HepG2 (cell line): ENCODE data around the gene BBOX1. TPM values are rescaled to one million over a fixed set of nuclear protein-coding genes. Genes with fewer than 3 reads are reported as not detected.

ENCODE experiments used
- ATAC-seq: fragments of 200-7000 bp; cut with Tn5 transposase; 3 replicates; pipeline ENCODE4 v1.9.1; 2020; ENCODE audit warnings: mild to moderate bottlenecking, moderate library complexity
- Bru-seq: library from RNA; stranded (reverse); fragments of 400-500 nt; gene quantifications from one replicate; lab custom pipeline; 2021; lab: Mats Ljungman, UMichigan
- BruChase-seq, 2 experiments: library from RNA; stranded (reverse); fragments of 400-500 nt; gene quantifications; one replicate each; lab custom pipeline; 2021; lab: Mats Ljungman, UMichigan
- BruUV-seq: library from RNA; stranded (reverse); fragments of 400-500 nt; replicated peaks from 2 replicates; lab custom pipeline; 2021; lab: Mats Ljungman, UMichigan
- CTCF ChIA-PET: fragments of 300-600 bp; formaldehyde crosslinking; extraction: SDS; loops from one replicate; lab custom pipeline; 2021; ENCODE audit warnings: low total read pairs, inconsistent platforms, low intra/inter-chr PET ratio; lab: Yijun Ruan, JAX
- POLR2A ChIA-PET: fragments of 350-600 bp; sonication (Branson Sonifier 250); formaldehyde crosslinking; loops from one replicate; lab custom pipeline; 2020; ENCODE audit warnings: antibody characterized with exemption, inconsistent platforms; lab: Yijun Ruan, JAX
- DNase-seq: peaks from one replicate; pipeline ENCODE4 v3.0.0-alpha.2; 2015; ENCODE audit warnings: low spot score
- FAIRE-seq: peaks from 3 replicates; lab custom pipeline; 2011; peaks lifted over from hg19 to GRCh38; lab: Jason Lieb, UNC
- H2AFZ ChIP-seq: one replicate; pipeline ENCODE4 v1.6.1; 2011; ENCODE audit warnings: low read length, inconsistent platforms
- H3K27ac ChIP-seq: fragments of 300-600 bp; 3 replicates; pipeline ENCODE4 v1.8.0; 2011; ENCODE audit warnings: mixed run types, mild to moderate bottlenecking, mixed read lengths, low read length, inconsistent platforms; ENCODE audit not compliant: insufficient read depth; ENCODE audit errors: extremely low read length
- H3K27me3 ChIP-seq, 2 experiments: fragments of 200-600 bp in 1 of 2; 2 replicates in 1 of 2; 3 replicates in 1 of 2; pipeline versions ENCODE4 v1.6.0 to v1.8.0; 2011; ENCODE audit warnings: low read length in 2 of 2, mild to moderate bottlenecking in 2 of 2, moderate library complexity in 2 of 2, inconsistent platforms in 1 of 2; ENCODE audit not compliant: insufficient read depth in 2 of 2, control insufficient read depth in 1 of 2
- H3K36me3 ChIP-seq, 2 experiments: fragments of 200-600 bp in 1 of 2; replicated peaks in 1 of 2; 2 replicates in 1 of 2; 3 replicates in 1 of 2; pipeline versions ENCODE4 v1.5.1 to v1.8.0; 2011; ENCODE audit warnings: low read length in 2 of 2, inconsistent platforms in 1 of 2; ENCODE audit not compliant: insufficient read depth in 2 of 2, control insufficient read depth in 1 of 2
- H3K4me1 ChIP-seq: 2 replicates; pipeline ENCODE4 v1.5.1; 2012; ENCODE audit warnings: low read length, inconsistent platforms; ENCODE audit not compliant: insufficient read depth
- H3K4me2 ChIP-seq: 2 replicates; pipeline ENCODE4 v1.6.0; 2011; ENCODE audit warnings: low read depth, low read length, inconsistent platforms
- H3K4me3 ChIP-seq, 3 experiments: fragments of 200-600 bp in 1 of 3; sonication (generic), shearing (Covaris generic) in 1 of 3; replicated peaks in 1 of 3; 2 replicates each; pipeline ENCODE4 v1.5.1; 2011 to 2016; ENCODE audit warnings: low read length in 3 of 3, inconsistent platforms in 2 of 3, low read depth in 2 of 3, mild to moderate bottlenecking in 2 of 3, control low read depth in 1 of 3, mixed read lengths in 1 of 3; ENCODE audit not compliant: insufficient read depth in 1 of 3
- H3K79me2 ChIP-seq: one replicate; pipeline ENCODE4 v1.6.1; 2011; ENCODE audit warnings: low read length, inconsistent platforms; ENCODE audit not compliant: insufficient read depth
- H3K9ac ChIP-seq: 2 replicates; pipeline ENCODE4 v1.6.0; 2011; ENCODE audit warnings: mild to moderate bottlenecking, low read depth, low read length, inconsistent platforms; ENCODE audit not compliant: insufficient read depth
- H3K9me3 ChIP-seq: 2 replicates; pipeline ENCODE4 v1.5.1; 2012; ENCODE audit warnings: mild to moderate bottlenecking, low read length
- H4K20me1 ChIP-seq: 2 replicates; pipeline ENCODE4 v1.6.0; 2011; ENCODE audit warnings: inconsistent platforms, mild to moderate bottlenecking, low read length, moderate library complexity; ENCODE audit not compliant: insufficient read depth
- CEBPB ChIP-seq: IDR thresholded peaks from 2 replicates; pipeline ENCODE4 v1.6.1; 2011; ENCODE audit warnings: low read depth, low read length, improper control_type of control experiment, borderline replicate concordance
- ZNF83 ChIP-seq: sonication (generic); formaldehyde crosslinking; IDR thresholded peaks from 2 replicates; pipeline ENCODE4 v1.4.0; 2020; ENCODE audit warnings: missing genetic modification reagents, mild to moderate bottlenecking, borderline replicate concordance
- WGBS: methylation state at CpG from one replicate; pipeline ENCODE4 v1.1.6; 2017; ENCODE audit warnings: low lambda C conversion rate; 5-methylcytosine and 5-hydroxymethylcytosine counted together
- in situ Hi-C: cut with HindIII; loops from 2 replicates; pipeline ENCODE4 v1.10.0; 2017; ENCODE audit warnings: low pct_unique_long_range_greater_than_20kb; ENCODE audit not compliant: extremely low pct_ligation_motif_present
- intact Hi-C: fragments of 100-400 bp; cut with micrococcal nuclease; formaldehyde crosslinking; loops from one replicate; pipeline ENCODE4 v1.10.0; 2022; ENCODE audit not compliant: unreplicated experiment
- long read RNA-seq, 2 experiments: library from RNA in 1 of 2; library from polyadenylated mRNA in 1 of 2; stranded (forward) in 1 of 2; unstranded in 1 of 2; transcript quantifications; one replicate each; pipeline ENCODE4 v2.0.0, GENCODE V29; 2019 to 2022
- polyA minus RNA-seq, 3 experiments: library from RNA; depleted of rRNA, polyadenylated mRNA; stranded (reverse); fragments of >200 nt; gene quantifications; 2 replicates each; pipeline ENCODE4 v1.2.3, GENCODE V29; 2011; ENCODE audit warnings: low replicate concordance in 1 of 3
- polyA plus RNA-seq, 8 experiments: library from polyadenylated mRNA; depleted of rRNA in 3 of 8; stranded (reverse) in 7 of 8; unstranded in 1 of 8; fragments of >200 nt; fragmentation: Illumina TruSeq in 4 of 8; extraction: Trizol in 4 of 8; gene quantifications; 2 replicates each; pipeline versions ENCODE4 v1.2.1 to v1.2.3, GENCODE V29; 2011 to 2016; ENCODE audit warnings: low read depth in 4 of 8, missing spikeins in 1 of 8, mixed read lengths in 1 of 8; ENCODE audit not compliant: insufficient read depth in 1 of 8
- total RNA-seq, 5 experiments: library from RNA; depleted of rRNA; stranded (reverse); fragments of >200 nt; fragmentation: Illumina TruSeq; extraction: Trizol; gene quantifications; 2 replicates each; pipeline ENCODE4 v1.2.3, GENCODE V29; 2016; ENCODE audit warnings: low read depth in 1 of 5

The BBOX1 gene, protein sequence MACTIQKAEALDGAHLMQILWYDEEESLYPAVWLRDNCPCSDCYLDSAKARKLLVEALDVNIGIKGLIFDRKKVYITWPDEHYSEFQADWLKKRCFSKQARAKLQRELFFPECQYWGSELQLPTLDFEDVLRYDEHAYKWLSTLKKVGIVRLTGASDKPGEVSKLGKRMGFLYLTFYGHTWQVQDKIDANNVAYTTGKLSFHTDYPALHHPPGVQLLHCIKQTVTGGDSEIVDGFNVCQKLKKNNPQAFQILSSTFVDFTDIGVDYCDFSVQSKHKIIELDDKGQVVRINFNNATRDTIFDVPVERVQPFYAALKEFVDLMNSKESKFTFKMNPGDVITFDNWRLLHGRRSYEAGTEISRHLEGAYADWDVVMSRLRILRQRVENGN
- total RNA-seq (2016; rRNA removed; fragmentation: Illumina TruSeq; extraction: Trizol) (not detected in 2 replicates), polyA plus RNA-seq (2011; rRNA removed) (not detected in 2 replicates), polyA minus RNA-seq (2011; rRNA and poly(A)+ RNA removed; ENCODE audit: low replicate concordance) (not detected in 2 replicates), Bru-seq, nascent RNA (not detected), BruChase-seq, experiment 1, labeled RNA remaining after a 6-hour chase (percentile 1 among the genes with signal in this experiment), BruChase-seq, experiment 2, labeled RNA remaining after a 2-hour chase (percentile 1 among the genes with signal in this experiment)
- not detected in 2 replicates for total RNA-seq (2016; cell fraction: cytosol; rRNA removed; fragmentation: Illumina TruSeq; extraction: Trizol; ENCODE audit: low read depth)
- total RNA-seq (2016; cell fraction: insoluble cytoplasmic fraction; rRNA removed; fragmentation: Illumina TruSeq; extraction: Trizol): not detected in 2 replicates
- total RNA-seq (2016; cell fraction: membrane; rRNA removed; fragmentation: Illumina TruSeq; extraction: Trizol): not detected in 2 replicates
- not detected in 2 replicates for total RNA-seq (2016; cell fraction: nucleus; rRNA removed; fragmentation: Illumina TruSeq; extraction: Trizol)
- not detected in 2 replicates for polyA plus RNA-seq (2011; cell fraction: cytosol; rRNA removed)
- polyA plus RNA-seq (2011; cell fraction: nucleus; rRNA removed): not detected in 2 replicates
- polyA plus RNA-seq (2012): not detected in 2 replicates
- not detected in 2 replicates for polyA plus RNA-seq (2016; cell fraction: cytosol; fragmentation: Illumina TruSeq; extraction: Trizol; ENCODE audit: low read depth)
- not detected in 2 replicates for polyA plus RNA-seq (2016; cell fraction: insoluble cytoplasmic fraction; fragmentation: Illumina TruSeq; extraction: Trizol; ENCODE audit: low read depth)
- polyA plus RNA-seq (2016; cell fraction: membrane; fragmentation: Illumina TruSeq; extraction: Trizol; ENCODE audit: low read depth): not detected in 2 replicates
- polyA plus RNA-seq (2016; cell fraction: nucleus; fragmentation: Illumina TruSeq; extraction: Trizol; ENCODE audit: insufficient read depth, low read depth): not detected in 2 replicates
- not detected in 2 replicates for polyA minus RNA-seq (2011; cell fraction: cytosol; rRNA and poly(A)+ RNA removed)
- polyA minus RNA-seq (2011; cell fraction: nucleus; rRNA and poly(A)+ RNA removed): not detected in 2 replicates
- long read RNA-seq, experiment 1: 0 reads
- long read RNA-seq, experiment 2: 0 reads

DNA sequence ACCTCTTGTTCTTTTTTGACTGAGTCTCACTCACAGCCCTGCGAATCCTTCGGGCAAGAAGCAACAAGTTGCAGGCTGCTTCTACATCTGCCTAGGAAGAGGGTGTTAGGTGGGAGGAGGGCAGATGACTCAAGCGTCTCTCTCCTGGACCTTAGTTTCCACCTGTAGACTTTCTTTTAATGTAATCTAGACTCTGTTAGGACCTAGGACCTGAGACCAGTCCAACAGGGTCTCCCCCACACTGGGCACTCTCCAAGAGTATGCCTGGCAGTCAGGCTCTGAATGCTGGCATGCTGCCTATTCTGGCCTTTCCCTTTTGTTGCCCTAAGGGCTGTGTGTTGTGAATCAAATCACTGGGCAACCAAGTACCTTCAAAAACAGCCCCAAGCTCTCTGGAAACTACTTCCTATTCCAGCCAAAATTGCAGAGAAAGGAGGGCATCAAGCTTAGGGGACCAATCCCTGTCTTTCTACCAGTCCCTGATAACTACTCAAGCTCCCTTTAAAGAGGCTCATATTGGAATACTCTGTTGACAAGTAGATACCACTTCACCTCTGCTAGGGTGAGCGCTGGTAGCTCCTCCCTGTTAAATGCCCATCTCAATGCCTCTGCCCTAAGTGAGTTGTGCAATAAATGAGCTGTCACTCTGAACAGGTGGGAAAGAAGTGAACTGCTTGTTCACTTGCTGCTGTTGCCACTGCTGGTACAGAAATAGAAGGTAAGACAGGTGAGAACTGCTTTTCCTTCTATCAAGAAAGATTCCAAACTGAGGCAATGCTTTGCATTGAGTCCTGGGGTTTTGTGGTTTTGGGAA lies at the start of gene BBOX1:
Gene BBOX1, plus strand, starts transcription at position 514 of the 814 bp plus-strand sequence. CDS start 14,616 bp downstream, outside the sequence.
- Histone ChIP-seq H3K4me1 (no peaks in the 10 kb centered on the region), H3K9me3 (no peaks in the 10 kb centered on the region), H4K20me1 (no peaks in the 10 kb centered on the region), H3K79me2 (no peaks in the 10 kb centered on the region), H3K4me2 (no peak within 1 kb of the TSS)
- 33% methylated on average over 4 of the region's 4 CpGs for WGBS
- TF ChIP-seq ZNF83 (CRISPR knock-in tag) (no peak), CEBPB (peak; percentile 67)
- TF ChIP-seq, all 625 proteins: peak for 1
- no peak within 1 kb of the TSS for H3K27ac ChIP-seq
- intact Hi-C loops (loop anchor here (10.0 kb wide), 1 partner anchor 114 kb away; no protein-coding TSS in a partner anchor), in situ Hi-C loops (no loop called here)
- no peak within 1 kb of the TSS for H3K9ac ChIP-seq
- POLR2A ChIA-PET: no interaction called here
- H3K4me3 ChIP-seq: no peak within 1 kb of the TSS
- no peak within 1 kb of the TSS for H2AFZ ChIP-seq
- DNase-seq: no peak
- BruUV-seq: no TSS peak
- no peak for FAIRE-seq
- CTCF ChIA-PET: interaction anchor here (0.9 kb wide), 1 partner anchor 119 kb away, joined by 3 read pairs; no protein-coding TSS in a partner anchor
- H3K27me3 ChIP-seq: no peaks in the 10 kb centered on the region
- peak; percentile 36; the same call in 2 of the 3 replicates for ATAC-seq
- no peaks in the 10 kb centered on the region for H3K36me3 ChIP-seq
